Adipose tissue (tissue), 3 donors: Measurements from ENCODE around the gene MYOM3. TPM values are rescaled to one million over a fixed set of nuclear protein-coding genes. Genes with fewer than 3 reads are reported as not detected.

Experiments
- H3K27ac ChIP-seq: one replicate; pipeline ENCODE4 v1.5.1; 2013; ENCODE audit warnings: low read depth, low read length
- WGBS, 3 donors: extraction: QIAGEN DNeasy Blood & Tissue Kit; methylation state at CpG; one replicate each; pipeline ENCODE4 v1.1.7; 2013; 5-methylcytosine and 5-hydroxymethylcytosine counted together
- polyA plus RNA-seq, 3 donors: library from polyadenylated mRNA; stranded (reverse); fragments of 200-250 nt; gene quantifications; one replicate each; pipeline ENCODE4 v1.2.3, GENCODE V29; 2013
- donor health status: healthy with polysubstance abuse.
- donor health status: Bipolar disorder and iron deficiency.
- donor health status: healthy.

The MYOM3 gene
- polyA plus RNA-seq, 3 donors = 0.33 to 0.76 (median 0.34) TPM

GRCh38 chr1:24103879-24104278 is 8.1 kb downstream of the MYOM3 start:
- H3K27ac ChIP-seq = no peak overlapping the region
- WGBS, 3 donors = 92 to 94% (median 94%) methylated on average over 3 of the region's 3 CpGs

DNA sequence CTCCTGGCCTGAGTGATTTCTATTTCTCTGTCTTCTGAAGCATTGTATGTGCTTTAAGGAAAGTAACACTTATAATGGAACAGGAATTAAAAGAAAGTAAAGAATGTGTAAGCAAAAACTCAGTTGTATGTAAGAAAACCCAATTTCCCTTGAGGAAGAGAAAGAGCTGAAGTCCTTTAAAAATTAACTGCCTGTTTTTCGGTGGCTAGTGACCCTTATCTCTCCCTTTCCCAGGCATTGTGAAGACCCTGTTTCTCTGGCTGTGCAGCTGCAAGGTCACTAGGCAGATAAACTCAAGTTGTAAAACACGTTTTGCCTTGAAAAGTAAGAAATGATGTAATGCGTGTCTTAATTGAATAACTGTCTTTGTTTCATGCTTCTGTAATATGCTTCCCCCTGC is 8.5 kb downstream of the MYOM3 start:
- WGBS, 3 donors = 33 to 58% (median 54%) methylated on average over 3 of the region's 3 CpGs
- H3K27ac ChIP-seq = no peak overlapping the region

DNA sequence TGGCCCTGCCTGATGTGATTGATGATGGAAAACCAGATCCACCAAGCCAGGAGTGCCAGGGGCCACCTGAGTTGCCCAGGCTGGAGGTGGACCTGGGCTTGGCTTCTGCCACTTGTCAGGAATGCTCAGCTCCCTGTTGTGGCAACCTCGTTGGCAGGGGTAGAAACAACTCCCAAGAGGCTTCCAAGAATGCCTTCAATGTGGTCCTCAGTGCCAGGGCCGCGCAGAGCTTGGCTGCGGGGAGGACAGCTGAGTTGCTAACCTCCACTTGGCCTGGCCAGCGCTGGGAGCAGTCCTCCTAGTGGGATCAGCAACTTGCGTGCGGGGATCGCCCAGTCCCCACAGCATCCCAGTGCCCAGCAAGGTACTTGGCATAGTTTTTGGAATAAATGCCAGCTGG is 9.0 kb downstream of the MYOM3 start:
- WGBS, 3 donors = 57 to 74% (median 71%) methylated on average over 8 of the region's 8 CpGs

GRCh38 chr1:24101796-24102586 is 9.9 kb downstream of the MYOM3 start:
- H3K27ac ChIP-seq = no peak overlapping the region
- 68 to 73% (median 71%) methylated on average over 9 of the region's 9 CpGs for WGBS, 3 donors

More for the DNA sequence above, 9.0 kb downstream of the MYOM3 start:
- H3K27ac ChIP-seq = no peak overlapping the region

DNA sequence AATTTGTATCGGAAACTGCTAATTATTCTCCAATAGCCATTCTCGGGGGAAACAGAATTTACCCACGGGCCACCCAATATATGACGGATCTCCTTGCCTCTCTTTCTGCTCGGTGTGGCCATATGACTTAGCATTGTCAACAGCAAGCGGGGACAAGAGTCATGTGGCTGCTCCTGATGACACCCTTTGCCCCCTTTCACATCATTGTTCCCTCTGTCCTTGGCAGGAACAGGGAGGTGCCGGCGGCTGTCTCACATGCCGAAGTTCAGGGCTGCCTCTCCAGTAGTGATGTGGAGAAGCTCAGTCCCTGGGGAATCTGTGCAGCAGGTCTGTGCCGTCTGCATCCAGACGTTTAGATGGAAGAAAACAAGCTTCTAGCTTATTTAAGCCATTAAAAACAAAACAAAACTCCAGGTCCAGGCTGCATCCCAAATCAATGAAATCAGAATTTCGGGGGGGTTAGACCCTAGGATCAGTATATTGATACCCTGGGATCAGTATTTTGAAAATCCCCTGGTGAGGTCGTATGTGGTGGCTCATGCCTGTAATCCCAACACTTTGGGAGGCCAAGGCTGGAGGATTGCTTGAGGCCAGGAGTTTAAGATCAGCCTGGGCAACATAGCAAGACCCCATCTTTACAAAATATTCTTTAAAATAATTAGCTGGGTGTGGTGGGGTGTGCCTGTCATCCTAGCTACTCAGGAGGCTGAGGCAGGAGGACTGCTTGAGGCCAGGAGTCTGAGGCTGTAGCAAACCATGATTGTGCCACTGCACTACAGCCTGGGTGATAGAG is 10.8 kb downstream of the MYOM3 start:
- H3K27ac ChIP-seq = no peak overlapping the region
- 76 to 85% (median 79%) methylated on average over 13 of the region's 13 CpGs for WGBS, 3 donors

DNA sequence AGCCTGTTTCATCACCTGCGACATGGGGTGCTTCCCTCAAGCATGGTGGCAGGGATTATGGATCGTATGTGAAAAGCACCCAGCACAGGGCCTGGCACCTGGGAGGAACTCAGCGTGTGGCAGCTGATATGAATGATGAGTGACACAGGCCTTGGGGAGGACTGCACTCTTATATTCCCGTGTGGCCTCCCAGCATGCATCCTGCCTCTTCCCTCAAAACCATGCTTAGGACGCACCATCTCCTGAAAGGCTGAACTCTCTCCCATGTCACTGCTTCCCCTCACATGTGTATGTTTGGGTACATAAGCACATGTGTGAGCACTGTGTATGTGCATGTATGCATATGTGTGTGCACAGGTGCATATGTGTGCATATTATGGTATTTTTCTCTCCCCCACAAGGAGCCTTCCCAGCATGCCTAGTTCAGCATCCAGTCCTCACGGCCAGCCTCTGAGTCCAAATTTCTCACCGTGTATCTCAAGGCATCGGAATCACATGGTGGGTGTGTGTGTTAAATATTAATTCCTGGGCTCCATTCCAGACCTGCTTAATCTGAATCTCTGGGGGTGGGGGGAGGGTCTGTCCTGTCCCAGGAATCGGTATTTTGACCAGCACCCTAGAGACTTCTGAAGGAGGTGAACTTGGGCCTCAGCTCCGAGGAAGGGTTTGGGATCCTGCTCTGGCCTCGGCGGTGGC is 12.8 kb downstream of the MYOM3 start:
- no peak overlapping the region for H3K27ac ChIP-seq
- WGBS, 3 donors = 49 to 75% (median 69%) methylated on average over 12 of the region's 12 CpGs

DNA sequence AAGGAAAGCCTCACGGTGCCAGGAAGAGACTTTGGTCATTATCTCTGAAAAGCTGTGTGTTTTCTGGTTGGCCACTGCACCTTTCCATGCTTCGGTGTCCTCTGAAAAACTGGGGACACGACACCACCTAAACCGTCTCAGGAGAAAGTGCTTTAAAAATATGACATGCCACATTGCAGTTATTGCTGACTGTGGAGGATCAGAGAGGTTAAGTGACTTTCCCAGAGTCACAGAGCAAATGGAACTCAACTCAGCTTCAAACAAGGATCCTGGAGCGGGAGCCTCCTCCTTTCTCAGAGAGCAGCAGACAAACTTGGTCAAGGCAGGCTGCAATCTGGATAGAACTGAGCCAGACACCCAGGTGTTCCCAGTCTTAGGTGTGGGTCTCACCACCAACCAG is 13.8 kb downstream of the MYOM3 start:
- no peak overlapping the region for H3K27ac ChIP-seq
- 84 to 92% (median 86%) methylated on average over 5 of the region's 5 CpGs for WGBS, 3 donors

- 90 to 99% (median 92%) methylated on average over 11 of the region's 11 CpGs for WGBS, 3 donors
- H3K27ac ChIP-seq = no peak overlapping the region
Observed at GRCh38 chr1:24097663-24098062, 14.3 kb downstream of the MYOM3 start.

DNA sequence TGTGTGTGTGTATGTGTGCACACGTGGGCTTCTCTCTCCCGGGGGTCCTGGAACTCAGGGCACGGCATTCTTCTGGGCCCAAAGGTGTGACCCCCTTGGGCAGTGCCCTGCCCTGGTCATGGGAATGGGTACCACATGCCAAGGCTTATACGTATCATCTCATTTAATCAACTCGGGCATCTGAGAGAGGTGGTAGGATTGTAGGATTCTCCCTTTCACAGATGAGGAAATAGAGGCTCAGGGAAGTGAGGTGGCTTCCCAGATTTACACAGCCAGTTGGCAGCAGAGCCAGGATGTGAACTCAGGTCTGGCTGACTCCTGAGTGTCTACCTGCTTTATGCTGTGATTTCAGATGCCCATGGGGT is 15.2 kb downstream of the MYOM3 start:
- WGBS, 3 donors = 83 to 88% (median 87%) methylated on average over 5 of the region's 5 CpGs
- no peak overlapping the region for H3K27ac ChIP-seq

DNA sequence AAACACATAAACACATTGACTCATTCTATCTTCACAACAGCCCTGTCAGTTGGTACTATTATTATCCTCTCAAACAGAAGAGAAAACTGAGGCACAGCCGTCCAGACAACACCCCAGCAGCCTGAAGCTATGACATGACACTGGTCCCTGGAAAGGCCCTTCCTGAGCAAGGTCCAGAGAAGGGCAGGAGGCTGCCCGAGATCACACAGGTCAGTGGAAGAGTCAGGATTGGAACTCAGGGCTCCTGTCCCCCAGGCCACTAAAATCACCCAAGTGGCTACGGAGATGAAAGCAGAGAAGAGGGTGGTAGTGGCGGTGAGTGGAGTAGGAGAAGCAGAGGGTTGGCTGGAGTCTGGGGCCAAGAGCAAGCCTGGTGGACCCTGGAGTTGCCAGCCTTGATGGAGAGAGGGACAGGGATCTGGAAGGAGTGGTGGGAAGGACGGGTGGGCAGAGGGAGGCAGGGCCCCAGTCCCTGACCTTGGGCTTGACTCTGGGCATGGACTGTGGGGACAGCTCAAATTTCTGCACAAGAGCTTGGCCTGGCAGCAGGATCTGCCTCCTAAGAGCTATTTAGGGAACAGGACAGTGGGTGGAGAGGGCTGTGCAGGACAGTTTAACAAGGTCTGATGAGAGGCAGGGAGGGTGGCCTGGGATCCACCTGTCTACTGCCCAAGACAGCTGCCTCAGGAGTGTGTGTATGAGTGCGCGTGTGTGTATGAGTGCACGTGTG is 15.8 kb downstream of the MYOM3 start:
- WGBS, 3 donors = 89 to 91% (median 89%) methylated on average over 8 of the region's 8 CpGs
- no peak overlapping the region for H3K27ac ChIP-seq

- 70 to 77% (median 77%) methylated on average over 14 of the region's 14 CpGs for WGBS, 3 donors
- H3K27ac ChIP-seq = no peak overlapping the region
Observed at GRCh38 chr1:24095140-24095859, 16.6 kb downstream of the MYOM3 start.

DNA sequence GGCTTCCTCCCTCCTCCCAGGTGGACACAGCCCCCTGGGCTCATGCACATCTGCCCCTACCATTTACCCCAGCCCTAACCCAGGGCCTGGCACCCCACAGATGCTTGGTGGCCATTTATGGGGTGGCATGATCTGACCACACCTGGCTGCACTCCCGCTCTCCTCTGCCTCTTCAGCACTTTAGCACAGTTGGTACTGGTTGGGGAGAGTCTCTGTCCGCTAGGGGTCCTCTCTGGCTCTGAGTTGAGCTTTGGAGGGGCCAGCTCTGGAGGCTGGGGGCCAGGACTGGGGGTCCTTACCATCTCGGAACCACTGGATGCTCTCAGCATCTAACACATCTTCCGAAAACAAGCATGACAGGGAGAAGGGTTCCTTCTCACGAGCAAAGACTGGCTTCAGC is 17.4 kb downstream of the MYOM3 start:
- 78 to 87% (median 83%) methylated on average over 5 of the region's 5 CpGs for WGBS, 3 donors
- no peak overlapping the region for H3K27ac ChIP-seq

DNA sequence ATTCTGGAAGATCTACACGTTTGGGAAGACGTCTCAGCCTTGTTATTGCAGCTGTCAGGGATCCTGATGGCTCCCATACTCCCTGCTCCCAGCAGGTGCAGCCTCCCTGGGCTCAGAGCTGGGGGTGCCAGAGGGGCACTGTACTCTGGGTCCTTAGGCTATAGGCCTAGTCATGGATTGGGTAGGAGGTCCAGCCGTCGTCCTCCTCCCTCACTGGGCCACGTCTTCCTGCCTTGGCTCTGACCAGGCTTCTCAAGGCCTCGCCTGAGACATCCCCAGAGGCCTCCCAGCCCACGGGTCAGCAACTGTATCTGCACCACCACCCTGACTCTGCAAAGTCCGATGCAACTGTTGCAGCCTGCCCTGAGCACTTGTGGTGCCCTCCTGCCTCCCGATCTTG is 18.2 kb downstream of the MYOM3 start:
- no peak overlapping the region for H3K27ac ChIP-seq
- 58 to 81% (median 62%) methylated on average over 9 of the region's 9 CpGs for WGBS, 3 donors

DNA sequence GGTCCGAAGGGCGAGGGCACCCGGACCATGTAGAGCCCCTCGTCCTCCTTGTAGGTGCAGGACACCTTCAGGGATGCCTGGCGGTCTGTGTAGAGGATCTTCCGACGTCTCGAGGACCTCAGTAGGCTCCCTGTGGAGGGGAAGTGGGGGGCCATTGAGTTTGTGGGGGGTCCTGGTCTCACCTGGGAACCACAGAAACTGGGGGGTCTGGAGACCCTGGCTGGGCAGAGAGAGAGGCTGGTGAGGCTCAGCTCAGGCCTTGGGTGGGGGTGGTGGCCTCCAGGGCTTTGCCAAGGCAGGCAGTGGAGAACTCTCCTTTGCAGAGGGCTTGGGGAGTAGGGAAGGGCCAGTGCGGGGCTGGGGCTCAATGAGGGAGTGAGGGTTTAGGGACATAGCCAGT is 19.0 kb downstream of the MYOM3 start:
- 92 to 97% (median 95%) methylated on average over 9 of the region's 9 CpGs for WGBS, 3 donors
- no peak overlapping the region for H3K27ac ChIP-seq

- WGBS, 3 donors = 80 to 92% (median 87%) methylated on average over 13 of the region's 13 CpGs
- H3K27ac ChIP-seq = no peak overlapping the region
Observed at GRCh38 chr1:24091971-24092482, 19.9 kb downstream of the MYOM3 start.

DNA sequence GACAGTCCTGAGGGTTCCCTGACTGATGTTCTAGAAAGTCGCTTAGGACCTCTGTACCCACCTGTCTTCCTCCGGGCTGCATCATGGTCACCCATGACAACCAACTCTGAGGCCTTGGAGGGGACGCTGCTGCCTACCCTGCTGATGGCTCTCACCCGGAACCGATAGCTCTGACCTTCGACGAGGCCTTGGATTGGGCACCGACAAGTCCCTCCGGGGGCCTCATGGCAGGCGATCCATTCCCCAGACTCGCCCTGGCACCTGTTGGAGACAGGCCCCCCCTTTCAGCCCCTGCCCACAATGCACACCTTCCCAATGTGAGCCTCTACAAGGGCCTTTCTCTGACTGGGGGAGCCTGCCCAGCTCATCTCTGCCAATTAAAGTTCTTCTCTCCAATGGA is 21.2 kb downstream of the MYOM3 start:
- H3K27ac ChIP-seq = no peak overlapping the region
- 93 to 95% (median 95%) methylated on average over 11 of the region's 11 CpGs for WGBS, 3 donors

DNA sequence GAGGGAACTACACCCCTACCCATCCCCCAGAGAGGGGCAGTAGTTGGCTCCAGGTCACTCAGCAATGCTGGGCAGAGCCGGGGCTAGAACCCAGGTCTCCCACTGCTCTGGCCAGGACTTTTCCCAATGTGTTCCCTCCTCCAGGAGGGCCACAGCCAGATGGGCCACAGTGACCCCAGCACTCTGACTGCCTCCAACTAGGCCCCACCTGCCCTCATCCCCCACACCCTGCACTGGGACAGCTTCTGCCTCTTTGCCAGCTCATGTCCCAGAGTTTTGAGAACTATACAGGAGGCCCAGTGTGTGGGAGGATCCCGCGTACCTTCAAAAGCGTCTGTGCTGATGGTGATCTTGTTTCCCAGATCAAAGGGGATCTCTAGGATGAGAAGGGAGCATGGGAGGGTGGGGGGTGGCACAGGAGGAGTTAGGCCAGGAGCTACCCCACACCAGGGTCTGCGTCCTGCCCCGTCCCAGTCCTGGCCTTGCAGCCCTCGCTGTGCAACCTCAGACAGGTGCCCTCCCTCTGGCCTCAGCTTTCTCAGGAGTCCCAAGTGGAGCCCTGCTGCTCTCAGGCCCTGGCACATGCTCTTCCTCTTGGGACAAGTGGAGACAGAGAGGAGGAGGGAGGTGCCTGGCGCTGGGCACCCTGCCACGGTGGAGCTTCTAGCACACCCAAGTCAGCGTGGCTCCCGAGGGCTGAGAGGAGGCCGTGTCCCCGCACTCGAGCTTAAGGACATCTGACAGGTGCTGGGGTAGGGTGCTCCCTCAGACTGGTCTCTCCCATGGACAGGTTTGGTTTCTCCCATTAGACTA is 22.0 kb downstream of the MYOM3 start:
- 84 to 90% (median 85%) methylated on average over 14 of the region's 14 CpGs for WGBS, 3 donors
- H3K27ac ChIP-seq = no peak overlapping the region
